Neural progenitor cell (in vitro differentiated cells): ENCODE results near the gene CHTF18.

Experiments
- CTCF ChIP-seq: fragments of 200-600 bp; sonication (generic); IDR thresholded peaks from 2 replicates; pipeline ENCODE4 v1.5.1; 2017; ENCODE audit warnings: antibody characterized with exemption, mild to moderate bottlenecking
- EZH2 ChIP-seq: fragments of 200-600 bp; sonication (generic); IDR thresholded peaks from 2 replicates; pipeline ENCODE4 v1.6.1; 2017; ENCODE audit warnings: antibody characterized with exemption, mild to moderate bottlenecking, moderate library complexity
- EZH2phosphoT487 ChIP-seq: fragments of 200-600 bp; sonication (generic); IDR thresholded peaks from 2 replicates; pipeline ENCODE4 v1.6.1; 2017; ENCODE audit warnings: antibody characterized with exemption

GRCh38 chr16:833411-833810, 45.0 kb downstream of the CHTF18 start:
- TF ChIP-seq CTCF (no peak), EZH2phosphoT487 (no peak), EZH2 (no peak)
